H1 (cell line): ENCODE data around the gene VPS52. TPM values are rescaled to one million over a fixed set of nuclear protein-coding genes. Genes with fewer than 3 reads are reported as not detected.

Source experiments
- ATF3 ChIP-seq: IDR thresholded peaks from 2 replicates; pipeline ENCODE4 v1.6.1; 2011; ENCODE audit warnings: low read depth, mild to moderate bottlenecking, low read length; ENCODE audit not compliant: insufficient read depth
- BCL11A ChIP-seq, 2 experiments: IDR thresholded peaks; one replicate each; pipeline ENCODE4 v1.6.1; 2011; ENCODE audit warnings: low read depth in 2 of 2, low read length in 2 of 2, mild to moderate bottlenecking in 2 of 2
- CBX5 ChIP-seq: fragments of 300-800, 300-1000 bp; sonication (generic); IDR thresholded peaks from 2 replicates; pipeline ENCODE4 v1.7.1; 2016; ENCODE audit warnings: antibody characterized with exemption, low read length, low read depth
- CBX8 ChIP-seq: fragments of 300-800, 300-1000 bp; sonication (generic); IDR thresholded peaks from 2 replicates; pipeline ENCODE4 v1.7.1; 2016; ENCODE audit warnings: low read depth, low read length, borderline replicate concordance
- CEBPB ChIP-seq: IDR thresholded peaks from 2 replicates; pipeline ENCODE4 v1.6.1; 2012; ENCODE audit warnings: low read depth, low read length
- CHD2 ChIP-seq: IDR thresholded peaks from 2 replicates; pipeline ENCODE4 v1.6.1; 2012; ENCODE audit warnings: low read length, improper control_type of control experiment
- CTBP2 ChIP-seq: IDR thresholded peaks from 2 replicates; pipeline ENCODE4 v1.7.0; 2011; ENCODE audit warnings: borderline replicate concordance, mild to moderate bottlenecking, moderate library complexity, mixed read lengths, low read length; ENCODE audit not compliant: insufficient read depth, insufficient read length
- EGR1 ChIP-seq: IDR thresholded peaks from 2 replicates; pipeline ENCODE4 v1.6.1; 2011; ENCODE audit warnings: low read depth, low read length, borderline replicate concordance
- HDAC6 ChIP-seq: IDR thresholded peaks from one replicate; pipeline ENCODE4 v1.7.1; 2012; ENCODE audit warnings: low read depth, mild to moderate bottlenecking, inconsistent platforms, low read length, moderate library complexity
- KDM5A ChIP-seq: fragments of 200-600 bp; IDR thresholded peaks from 2 replicates; pipeline ENCODE4 v1.7.1; 2012; ENCODE audit warnings: mild to moderate bottlenecking, low read length, inconsistent platforms, mixed read lengths
- MAX ChIP-seq: IDR thresholded peaks from 2 replicates; pipeline ENCODE4 v1.6.1; 2012; ENCODE audit warnings: inconsistent platforms
- PHF8 ChIP-seq: fragments of 200-600 bp; sonication (generic); conservative IDR thresholded peaks from 2 replicates; pipeline ENCODE4 v1.7.1; 2012; ENCODE audit warnings: low read depth, mild to moderate bottlenecking, inconsistent platforms, low read length, moderate library complexity
- POU5F1 ChIP-seq: IDR thresholded peaks from 2 replicates; pipeline ENCODE4 v1.6.1; 2011; ENCODE audit warnings: low read depth, mild to moderate bottlenecking, low read length, moderate library complexity
- RXRA ChIP-seq: IDR thresholded peaks from 2 replicates; pipeline ENCODE4 v1.6.1; 2011; ENCODE audit warnings: low read depth, mild to moderate bottlenecking, low read length, moderate library complexity; ENCODE audit not compliant: insufficient read depth
- SIX5 ChIP-seq: IDR thresholded peaks from 2 replicates; pipeline ENCODE4 v1.6.1; 2011; ENCODE audit warnings: mild to moderate bottlenecking, low read depth, low read length
- TAF1 ChIP-seq: IDR thresholded peaks from 2 replicates; pipeline ENCODE4 v1.6.1; 2011; ENCODE audit warnings: mild to moderate bottlenecking, low read depth, low read length
- TAF7 ChIP-seq: optimal IDR thresholded peaks from 2 replicates; pipeline ENCODE3; 2011; ENCODE audit warnings: low read depth, mild to moderate bottlenecking, inconsistent platforms, low read length, moderate library complexity, borderline replicate concordance
- polyA plus RNA-seq, 7 experiments: library from polyadenylated mRNA; depleted of rRNA in 3 of 7; stranded (reverse) in 5 of 7; unstranded in 2 of 7; fragments of >200 nt in 5 of 7; fragments of 200-250 nt in 2 of 7; gene quantifications; 1 replicate in 5 of 7; 2 replicates in 1 of 7; 4 replicates in 1 of 7; pipeline versions ENCODE4 v1.2.1 to v1.2.3, GENCODE V29; 2011 to 2013; ENCODE audit warnings: missing spikeins in 2 of 7, mixed read lengths in 2 of 7
- total RNA-seq: library from RNA; stranded (reverse); fragmentation: NEBNext Ultra II Directional; extraction: Animal tissue kit (Norgen Biotek cat#: 25700); gene quantifications from 2 replicates; pipeline ENCODE4 v1.2.1, GENCODE V29; 2021

The VPS52 gene
- total and polyA plus RNA-seq, 2 of the 8 experiments (the other 6 are each of a cell fraction or from before 2014, with no cell fraction given), result 36.5 to 86.3 TPM

GRCh38 chr6:33299237-33299944 lies 27.7 kb upstream of the VPS52 start (continued):
- TF ChIP-seq CBX5 (no peak), CEBPB (no peak), CHD2 (no peak; the same call in 1 of the 2 replicates), TAF1 (peak; percentile 63), CBX8 (no peak), KDM5A (no peak), TAF7 (peak; percentile 71), PHF8 (peak; percentile 73), ATF3 (no peak), SIX5 (no peak), CTBP2 (no peak), HDAC6 (no peak), POU5F1 (no peak), BCL11A (IDR thresholded peaks at IDR 0.05; ENCODE audit: low read depth in 2 of 2, low read length in 2 of 2) (no peak), MAX (0 out of 2 replicates have a peak, but pooled peaks have one; percentile 24), RXRA (no peak), EGR1 (peak; percentile 72; the same call in 1 of the 2 replicates)
